ENCODE measurements around the gene BRI3. TPM values are rescaled to one million over a fixed set of nuclear protein-coding genes. Genes with fewer than 3 reads are reported as not detected.

The BRI3 gene
- total and polyA plus RNA-seq, 2 of the 4 experiments (the other 2 are of a cell fraction): 24.7 to 68.3 TPM

- CTCF ChIA-PET: interaction anchor here (0.6 kb wide), 1 partner anchor 377 kb away, joined by 3 read pairs; no protein-coding TSS in a partner anchor
- H3K4me3 ChIP-seq (ENCODE audit: insufficient read depth, low read depth, low read length): no peak overlapping the region
- no peak overlapping the region for H4K91ac ChIP-seq (ENCODE audit: insufficient read depth, low read depth, low read length)
- H4K20me1 ChIP-seq (ENCODE audit: insufficient read depth, low read length): no peaks in the 10 kb centered on the region
- intact Hi-C loops (cut with micrococcal nuclease): no loop called here
- peaks cover 4% of the 10 kb centered on the region; the same call in 1 of the 2 replicates for H3K9me1 ChIP-seq (ENCODE audit: insufficient read depth, low read length)
- no peak overlapping the region for H3K27ac ChIP-seq (ENCODE audit: insufficient read depth, low read length)
- H3K4me1 ChIP-seq (ENCODE audit: control insufficient read depth, insufficient read depth, low read length): no peaks in the 10 kb centered on the region
- H2BK20ac ChIP-seq (ENCODE audit: low read depth, low read length): no peak overlapping the region
- no peak overlapping the region for H2AFZ ChIP-seq (replicated peaks; ENCODE audit: low read length, poor library complexity)
- peak; percentile 12 for DNase-seq
- no CpG with 5 or more reads among the region's 10 CpGs for WGBS, 2 experiments (ENCODE audit: extremely low coverage in 2 of 2, insufficient read length in 1 of 2)
- no peaks in the 10 kb centered on the region for H3K9me3 ChIP-seq (ENCODE audit: control insufficient read depth, insufficient read depth, low read length)
- no peak for TF ChIP-seq MXI1 (IDR thresholded peaks at IDR 0.05; ENCODE audit: borderline replicate concordance, low read depth, low read length)
- no peak for TF ChIP-seq RFX5 (IDR thresholded peaks at IDR 0.05; ENCODE audit: low read depth, low read length)
- no peak for TF ChIP-seq MAFK (IDR thresholded peaks at IDR 0.05; ENCODE audit: low read depth, low read length)
- TF ChIP-seq MAZ (IDR thresholded peaks at IDR 0.05; ENCODE audit: borderline replicate concordance, low read depth, low read length): no peak
- no peak for TF ChIP-seq USF2 (IDR thresholded peaks at IDR 0.05; ENCODE audit: low read depth, low read length)
- no peak for TF ChIP-seq RAD21 (IDR thresholded peaks at IDR 0.05; ENCODE audit: low read length)
- TF ChIP-seq NFE2L2 (IDR thresholded peaks at IDR 0.05; ENCODE audit: low read depth, low read length): no peak
- TF ChIP-seq RCOR1 (IDR thresholded peaks at IDR 0.05; ENCODE audit: insufficient replicate concordance, low read length): no peak
- no peak for TF ChIP-seq POLR2A (IDR thresholded peaks at IDR 0.05; ENCODE audit: low read depth, low read length)
- no peak for TF ChIP-seq CHD1 (IDR thresholded peaks at IDR 0.05; ENCODE audit: low read depth, low read length)
- H3K9ac ChIP-seq (ENCODE audit: low read depth, low read length): no peak overlapping the region
- H4K8ac ChIP-seq (ENCODE audit: low read depth in 2 of 2, low read length in 2 of 2): no peak overlapping the region
- H2BK120ac ChIP-seq (ENCODE audit: low read depth, low read length): no peak overlapping the region
- no peak overlapping the region for H3K56ac ChIP-seq (ENCODE audit: extremely low read depth, insufficient read depth, low read length)
- H3K36me3 ChIP-seq (ENCODE audit: control insufficient read depth, insufficient read depth, low read length): peaks cover 29% of the 10 kb centered on the region; the same call in 1 of the 2 replicates
- no TSS peak for BruUV-seq (replicated peaks)
- H3K23ac ChIP-seq (ENCODE audit: low read depth, low read length): no peak overlapping the region
- no peak overlapping the region for H3K4me2 ChIP-seq (ENCODE audit: low read depth, low read length)
- H3K18ac ChIP-seq (ENCODE audit: low read depth, low read length): no peak overlapping the region
- H4K5ac ChIP-seq (ENCODE audit: low read depth, low read length): no peak overlapping the region
- dilution Hi-C loops (cut with HindIII; ENCODE audit: low sequenced_read_pairs, unreplicated experiment): no loop called here
- no peaks in the 10 kb centered on the region for H3K27me3 ChIP-seq (ENCODE audit: control insufficient read depth, insufficient read depth, low read length)
- H3K4ac ChIP-seq (ENCODE audit: low read depth, low read length): no peak overlapping the region
- H2BK5ac ChIP-seq (ENCODE audit: low read depth, low read length, poor library complexity, severe bottlenecking): no peak overlapping the region
- H2AK9ac ChIP-seq (replicated peaks; ENCODE audit: low read depth, low read length, poor library complexity): no peak overlapping the region
- no peak overlapping the region for H2BK15ac ChIP-seq (ENCODE audit: low read depth, low read length)
- in situ Hi-C loops (cut with MboI; ENCODE audit: low sequenced_read_pairs): loop anchor here (10.0 kb wide), 1 partner anchor 210 kb away; no protein-coding TSS in a partner anchor
- POLR2A ChIA-PET (ENCODE audit: unreplicated experiment): no interaction called here
- H3K79me1 ChIP-seq (ENCODE audit: low read depth in 1 of 2, low read length in 2 of 2): no peaks in the 10 kb centered on the region
- no peak for ATAC-seq (ENCODE audit: low read depth)
- no peak overlapping the region for H2AK5ac ChIP-seq (ENCODE audit: low read depth, low read length)
- H3K14ac ChIP-seq (replicated peaks; ENCODE audit: low read depth, low read length): no peak overlapping the region
Observed at GRCh38 chr7:98234429-98235147, 46.9 kb upstream of the BRI3 start.

All from IMR-90 (cell line).